NCI-H2081 treated with DMSO at 0.1 percent for 48 hours (cell line): Measurements from ENCODE around the gene ZNF264.
"Not testable (repeated sequence)": the region's sequence is repeated elsewhere in the genome, so short reads cannot be mapped to it uniquely, and the experiment has no call there.

Source experiments
- DNase-seq: peaks from one replicate; lab custom pipeline; 2025; lab: John Stamatoyannopoulos, UW

The ZNF264 gene

DNA sequence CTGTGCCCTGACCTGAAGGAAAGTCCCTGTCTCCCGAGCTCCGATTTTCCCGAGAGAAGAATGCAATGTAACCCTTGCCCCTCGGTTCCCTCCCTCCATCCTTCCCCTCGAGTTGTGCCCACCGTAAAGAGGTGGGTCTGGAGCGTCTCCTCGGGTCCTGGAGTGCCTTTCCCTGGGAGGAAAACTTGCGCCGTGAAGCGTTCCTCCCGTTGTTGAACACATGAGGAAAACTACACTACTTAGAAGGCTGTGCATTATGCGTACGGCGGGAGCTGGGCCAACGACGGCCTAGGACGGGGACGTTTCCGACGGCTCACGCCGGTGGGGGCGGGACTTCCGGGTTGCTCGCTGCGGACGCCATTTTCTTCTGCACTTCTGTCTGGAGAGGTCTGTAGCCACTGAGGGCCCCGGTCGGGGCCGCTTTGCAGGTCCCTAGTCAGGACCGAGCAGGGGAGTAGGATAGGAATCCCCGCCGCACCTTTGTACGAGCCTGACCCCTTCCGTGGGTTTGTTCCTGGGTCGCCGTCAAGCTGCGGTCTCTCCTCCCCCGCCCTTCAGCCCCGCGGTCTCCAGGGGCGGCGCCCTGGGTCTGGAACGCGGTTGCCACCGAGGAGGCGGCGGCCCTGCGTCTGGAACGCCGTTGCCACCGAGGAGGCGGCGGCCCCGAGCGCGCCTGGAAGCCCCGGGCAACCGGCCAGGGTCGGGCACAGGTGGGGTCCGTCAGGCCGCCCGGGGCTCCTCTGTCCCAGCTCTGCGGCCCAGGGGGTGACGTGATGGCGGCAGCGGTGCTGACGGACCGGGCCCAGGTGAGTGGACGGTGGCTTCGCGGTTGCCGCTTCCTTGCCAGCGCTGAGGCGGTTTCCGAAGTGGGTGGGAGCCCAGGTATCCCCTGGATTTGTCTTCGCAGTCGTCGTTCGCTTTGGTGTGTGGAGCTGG is at the start of gene ZNF264:
Gene ZNF264, plus strand, starts transcription at position 360 of the 936 bp plus-strand sequence. Its CDS starts 414 bp downstream, at position 774.
- peak; percentile 50 for DNase-seq

DNA sequence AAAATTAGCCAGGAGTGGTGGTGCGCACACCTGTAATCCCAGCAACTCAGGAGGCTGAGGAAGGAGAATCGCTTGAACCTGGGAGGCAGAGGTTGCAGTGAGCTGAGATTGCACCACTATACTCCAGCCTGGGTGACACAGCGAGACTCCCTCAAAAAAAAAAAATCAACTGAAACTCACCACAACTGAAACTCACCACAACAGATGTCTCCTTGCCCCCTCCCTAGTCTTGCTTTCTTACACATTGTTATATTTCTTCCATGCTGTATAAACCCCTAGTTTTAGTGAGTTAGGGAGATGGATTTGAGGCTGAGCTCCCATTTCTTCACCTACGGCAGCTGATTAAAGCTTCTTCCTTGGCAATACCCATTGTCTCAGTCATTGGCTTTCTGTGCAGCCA is 49.6 kb upstream of the ZNF264 start:
- DNase-seq, result no peak

- DNase-seq, result no peak
These were observed 38.4 kb upstream of the ZNF264 start for GRCh38 chr19:57152921-57153320.

DNA sequence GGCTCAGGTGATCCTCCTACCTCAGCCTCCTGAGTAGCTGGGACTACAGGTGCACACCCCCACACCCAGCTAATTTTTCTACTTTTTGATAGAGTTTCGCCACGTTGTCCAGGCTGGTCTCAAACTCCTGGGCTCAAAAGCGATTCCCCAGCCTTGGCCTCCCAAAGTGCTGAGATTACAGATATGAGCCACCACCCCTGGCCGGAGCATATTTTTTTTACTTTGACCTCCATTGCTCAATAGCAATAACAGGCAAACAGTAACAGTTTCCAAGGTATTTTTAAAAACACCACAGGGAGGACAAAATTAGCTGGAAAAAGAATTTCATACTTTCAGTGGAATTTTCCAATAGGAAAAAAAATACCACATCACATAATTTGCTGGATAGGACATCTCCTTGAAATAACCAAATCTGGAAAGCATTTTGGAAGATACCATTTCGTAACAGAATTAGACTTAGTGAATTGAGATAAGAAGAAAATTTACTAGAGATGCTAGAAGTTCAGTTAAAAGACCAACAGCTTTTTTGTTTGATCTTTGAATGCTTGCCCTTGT is 29.2 kb upstream of the ZNF264 start:
- DNase-seq, result no peak

GRCh38 chr19:57165846-57166245 is 25.5 kb upstream of the ZNF264 start:
- DNase-seq, result no peak

DNA sequence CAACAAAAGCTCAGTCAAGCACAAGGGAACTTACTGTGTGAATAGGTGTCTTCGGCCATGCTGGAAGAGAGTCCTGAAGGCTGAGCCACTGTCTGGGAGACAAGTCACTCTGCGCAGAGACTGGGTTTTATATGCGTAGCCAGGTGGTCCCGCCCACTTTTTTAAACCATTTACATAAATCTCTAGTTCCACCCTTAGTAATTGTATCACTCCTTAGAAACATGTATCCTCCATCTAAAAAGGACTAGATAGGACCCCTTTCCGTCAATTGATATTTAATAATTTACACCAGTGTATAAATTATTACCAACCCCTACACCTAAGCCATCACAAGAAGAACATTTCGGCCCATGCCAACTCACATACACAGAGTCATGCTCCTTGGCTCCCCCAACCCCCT is 23.9 kb upstream of the ZNF264 start, which contains the start of gene DUXA:
Gene DUXA, minus strand, starts transcription at position 101 of the 400 bp plus-strand sequence. Its CDS starts 42 bp downstream, at position 59.
- DNase-seq, result no peak

- no peak for DNase-seq
These were observed 19.7 kb upstream of the ZNF264 start for GRCh38 chr19:57171551-57172081.

GRCh38 chr19:57190301-57190700 is 999 bp upstream of the ZNF264 start:
- no peak for DNase-seq

DNA sequence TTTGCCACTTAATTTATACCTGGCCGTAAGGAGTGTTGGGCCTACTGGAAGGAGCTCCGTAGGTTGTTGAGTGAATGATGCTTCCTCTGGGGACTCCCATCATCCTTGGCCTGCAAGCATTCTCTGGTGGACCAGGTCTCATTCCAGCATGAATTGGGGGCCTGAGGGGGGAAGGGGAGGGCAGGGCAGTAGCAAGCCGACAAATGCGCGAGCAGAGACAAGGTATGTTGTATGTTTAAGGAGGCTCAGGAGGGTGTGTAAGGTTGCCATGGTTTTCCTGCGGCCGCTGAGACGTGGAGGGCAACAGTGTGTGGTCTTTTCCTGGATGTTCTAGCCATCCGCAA is 749 bp downstream of the ZNF264 start:
- DNase-seq, result no peak

GRCh38 chr19:57192993-57193392 is 1.7 kb downstream of the ZNF264 start:
- no peak for DNase-seq

- DNase-seq, result not testable (repeated sequence)
These were observed 6.6 kb downstream of the ZNF264 start for GRCh38 chr19:57197874-57198273.

DNA sequence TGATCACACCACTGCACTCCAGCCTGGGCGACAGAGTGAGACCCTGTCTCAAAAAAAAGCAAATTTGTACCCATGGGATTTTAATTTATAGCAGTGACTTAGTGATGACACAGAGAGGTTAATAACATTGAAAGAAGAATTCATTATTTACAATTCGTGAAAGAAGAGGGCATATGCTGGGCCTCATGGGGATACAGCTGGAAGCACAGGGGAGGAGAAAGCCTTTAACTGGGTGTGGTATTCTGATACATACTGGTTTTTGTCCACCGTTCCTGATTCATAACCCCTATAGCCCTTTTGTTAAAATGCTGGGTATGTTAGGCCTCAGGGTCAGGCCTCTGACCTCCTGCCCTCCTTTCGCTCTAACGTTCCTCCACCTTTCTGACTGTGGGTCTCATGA is 10.9 kb downstream of the ZNF264 start:
- no peak for DNase-seq

GRCh38 chr19:57210381-57210780 is 19.1 kb downstream of the ZNF264 start:
- no peak for DNase-seq

DNA sequence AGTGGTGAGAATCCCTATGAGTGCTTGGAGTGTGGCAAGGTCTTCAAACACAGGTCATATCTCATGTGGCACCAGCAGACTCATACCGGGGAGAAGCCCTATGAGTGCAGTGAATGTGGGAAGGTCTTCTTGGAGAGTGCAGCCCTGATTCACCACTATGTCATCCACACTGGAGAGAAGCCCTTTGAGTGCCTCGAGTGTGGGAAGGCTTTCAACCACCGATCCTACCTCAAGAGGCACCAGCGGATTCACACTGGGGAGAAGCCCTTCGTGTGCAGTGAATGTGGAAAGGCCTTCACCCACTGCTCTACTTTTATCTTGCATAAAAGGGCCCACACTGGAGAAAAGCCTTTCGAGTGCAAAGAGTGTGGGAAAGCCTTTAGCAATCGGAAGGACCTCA is 20.8 kb downstream of the ZNF264 start:
- DNase-seq, result no peak

GRCh38 chr19:57227502-57227901 is 36.2 kb downstream of the ZNF264 start:
- DNase-seq, result no peak

- DNase-seq, result no peak
These were observed 40.4 kb downstream of the ZNF264 start for GRCh38 chr19:57231686-57232085.

DNA sequence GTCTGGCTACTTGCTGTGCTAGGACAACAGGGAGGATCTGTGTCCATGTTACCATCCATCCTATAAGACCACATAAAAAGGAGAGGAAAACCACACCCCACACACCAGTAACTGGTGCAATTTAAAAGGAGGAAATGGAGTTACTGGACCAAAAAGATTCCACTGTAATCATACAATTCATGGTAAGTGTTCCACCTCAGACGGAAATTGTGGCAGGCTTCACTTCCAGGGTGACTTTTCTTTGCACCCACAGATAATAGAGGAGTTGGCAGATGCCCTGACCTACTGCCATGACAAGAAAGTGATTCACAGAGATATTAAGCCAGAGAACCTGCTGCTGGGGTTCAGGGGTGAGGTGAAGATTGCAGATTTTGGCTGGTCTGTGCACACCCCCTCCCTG is 41.9 kb downstream of the ZNF264 start:
- no peak for DNase-seq

GRCh38 chr19:57239982-57240310 is 48.6 kb downstream of the ZNF264 start:
- no peak for DNase-seq

DNA sequence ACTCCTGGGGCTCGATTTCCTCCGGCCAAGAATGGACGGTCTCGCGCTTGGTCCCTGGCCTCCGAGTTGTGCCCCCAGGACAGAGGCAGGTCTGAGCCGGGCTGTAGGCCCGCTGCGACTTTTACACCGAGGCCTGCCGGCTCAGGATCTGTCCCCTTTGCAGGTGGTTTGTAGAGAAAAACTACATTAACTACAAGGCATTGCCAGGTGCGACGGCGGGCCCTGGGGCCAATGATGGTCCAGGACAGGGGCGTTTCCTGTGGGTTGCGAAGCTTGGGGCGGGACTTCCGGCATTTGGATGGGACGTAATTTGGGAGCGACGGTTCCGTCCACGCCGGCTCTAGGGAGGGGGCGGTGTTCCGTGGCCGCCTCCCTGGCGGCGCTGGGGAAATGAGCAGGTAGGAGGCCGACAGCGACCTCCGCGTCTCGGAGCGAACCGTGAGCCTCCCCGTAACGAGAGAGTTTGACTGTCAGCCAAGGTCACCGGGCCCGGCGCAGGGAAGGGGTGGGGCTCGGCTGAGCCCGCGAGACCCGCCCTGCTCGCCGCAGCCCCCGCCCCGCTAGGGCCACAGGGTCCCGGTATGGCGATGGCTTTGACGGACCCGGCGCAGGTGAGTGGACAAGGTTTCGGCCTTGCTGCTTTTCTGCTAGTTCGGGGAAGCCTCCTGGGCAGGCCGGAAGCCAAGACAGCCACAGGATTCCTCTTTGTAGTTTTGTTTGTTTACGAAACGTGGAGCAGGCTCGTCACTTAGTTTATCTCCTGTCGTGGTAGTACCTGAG is 49.2 kb downstream of the ZNF264 start, which contains the start of gene ZNF805:
Gene ZNF805, plus strand, starts transcription at position 322 of the 780 bp plus-strand sequence. Its CDS starts 260 bp downstream, at position 582.
- DNase-seq, result peak; percentile 21

GRCh38 chr19:57241176-57241575 is 49.9 kb downstream of the ZNF264 start:
- DNase-seq, result no peak

GRCh38 chr19:57242821-57243220 is 51.5 kb downstream of the ZNF264 start:
- no peak for DNase-seq

GRCh38 chr19:57244513-57244912 is 53.2 kb downstream of the ZNF264 start:
- no peak for DNase-seq
